SK-N-SH treated with all-trans-retinoic acid at 6 μM for 48 hours (cell line): ENCODE data around the gene STIMATE.

ENCODE experiments used
- ZFP3 ChIP-seq: fragments of 250-450 bp; sonication (Bioruptor Pico); IDR thresholded peaks from 2 replicates; pipeline ENCODE4 v1.5.0; 2020; ENCODE audit warnings: mild to moderate bottlenecking, moderate library complexity
- ZFP30 ChIP-seq: fragments of 450-650 bp; formaldehyde crosslinking; IDR thresholded peaks from 2 replicates; pipeline ENCODE4 v1.5.0; 2022; ENCODE audit warnings: mild to moderate bottlenecking, moderate library complexity
- ZNF8 ChIP-seq: fragments of 450-650 bp; formaldehyde crosslinking; IDR thresholded peaks from 2 replicates; pipeline ENCODE4 v1.5.0; 2020; ENCODE audit warnings: mild to moderate bottlenecking, moderate library complexity

DNA sequence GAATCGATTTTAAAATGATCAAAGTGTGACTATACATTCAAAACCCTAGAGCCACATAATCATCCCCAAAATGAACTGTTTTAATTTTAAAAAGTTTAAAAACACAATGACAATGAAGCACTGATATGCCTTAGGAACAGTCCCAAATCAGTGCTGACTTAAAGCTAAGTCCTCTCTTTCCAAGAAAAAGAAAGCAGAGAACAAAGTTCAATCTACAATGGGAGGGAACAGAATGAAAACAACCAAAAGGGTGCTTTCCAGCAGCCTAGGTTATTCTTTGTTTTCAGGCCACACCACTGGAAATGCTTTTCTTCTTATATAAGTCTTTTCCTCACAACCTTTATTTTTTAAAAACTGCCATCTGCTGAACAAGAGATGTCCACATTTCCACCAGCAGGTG lies 7.2 kb upstream of the STIMATE start:
- no peak for TF ChIP-seq ZFP30 (CRISPR knock-in tag)
- no peak for TF ChIP-seq ZNF8
- no peak for TF ChIP-seq ZFP3 (CRISPR knock-in tag)
